Head of caudate nucleus (tissue), 42 donors: ENCODE measurements around the gene SNHG17.
A peak's percentile ranks its signal among the peaks of the same experiment; 100 is the strongest.
"Not testable (repeated sequence)": the region's sequence is repeated elsewhere in the genome, so short reads cannot be mapped to it uniquely, and the experiment has no call there.

ENCODE experiments used
- DNase-seq, 42 donors: peaks; one replicate each; pipeline versions ENCODE4 v3.0.0 to v3.0.0-alpha.2; 2020 to 2021; ENCODE audit warnings: mixed read lengths in 7 of 42
- intact Hi-C: fragments of 100-400 bp; cut with DNase I; formaldehyde crosslinking; loops from one replicate; pipeline ENCODE4 v1.15.0; 2022

Gene SNHG17

GRCh38 chr20:38392356-38392755 is 42.8 kb downstream of the SNHG17 start:
- intact Hi-C loops: no loop called here
- DNase-seq: no peak

- DNase-seq: peak in 1 of 42 donors; percentile 35
- intact Hi-C loops: no loop called here
Observed at GRCh38 chr20:38387953-38388352, 47.2 kb downstream of the SNHG17 start.

GRCh38 chr20:38386851-38387250 is 48.3 kb downstream of the SNHG17 start:
- DNase-seq: no peak
- intact Hi-C loops: no loop called here

GRCh38 chr20:38386004-38386403 is 49.1 kb downstream of the SNHG17 start:
- no peak for DNase-seq
- intact Hi-C loops: no loop called here

GRCh38 chr20:38383147-38383546 is 52.0 kb downstream of the SNHG17 start:
- intact Hi-C loops: no loop called here
- DNase-seq: no peak

GRCh38 chr20:38377838-38378237 is 57.3 kb downstream of the SNHG17 start:
- intact Hi-C loops, DNase-seq: not testable (repeated sequence)

- intact Hi-C loops: no loop called here
- peak in 6 of 42 donors; percentile 15 to 56 (median 18) for DNase-seq
Observed at GRCh38 chr20:38377039-38377685, 58.0 kb downstream of the SNHG17 start.

- intact Hi-C loops: no loop called here
- no peak for DNase-seq
Observed at GRCh38 chr20:38373898-38374297, 61.2 kb downstream of the SNHG17 start.

- intact Hi-C loops: no loop called here
- DNase-seq: no peak
Observed at GRCh38 chr20:38373231-38373867, 61.8 kb downstream of the SNHG17 start.

GRCh38 chr20:38372806-38373205 is 62.3 kb downstream of the SNHG17 start:
- DNase-seq: no peak
- intact Hi-C loops: no loop called here
